Measurements from ENCODE around the gene TBC1D32. TPM values are rescaled to one million over a fixed set of nuclear protein-coding genes. Genes with fewer than 3 reads are reported as not detected.

The TBC1D32 gene
- total RNA-seq, 1 experiment from 2014 or later: 9.0 TPM

- no peak overlapping the region for H2BK12ac ChIP-seq (ENCODE audit: insufficient read length, low read depth, low read length)
- H3K9me3 Mint-ChIP-seq: no peaks in the 10 kb centered on the region
- H2BK5ac ChIP-seq (ENCODE audit: insufficient read length, low read length): no peak overlapping the region
- no peak overlapping the region for H3K9ac ChIP-seq (ENCODE audit: extremely low read depth, insufficient read length, low read length)
- H3K4me1 ChIP-seq (ENCODE audit: insufficient read depth, low read length): no peaks in the 10 kb centered on the region
- no peak overlapping the region for H2BK15ac ChIP-seq (ENCODE audit: low read depth, low read length)
- H3K23me2 ChIP-seq (ENCODE audit: insufficient read length, low read depth, low read length, poor library complexity, severe bottlenecking): no peaks in the 10 kb centered on the region
- H3K18ac ChIP-seq (ENCODE audit: insufficient read length, low read depth, low read length): no peak overlapping the region
- H3K14ac ChIP-seq (ENCODE audit: insufficient read depth, low read length): no peak overlapping the region
- H3K79me1 ChIP-seq (ENCODE audit: insufficient read depth, low read depth, low read length, poor library complexity, severe bottlenecking): no peaks in the 10 kb centered on the region
- H3K27me3 ChIP-seq (ENCODE audit: insufficient read depth, low read length): no peaks in the 10 kb centered on the region
- H2BK20ac ChIP-seq (ENCODE audit: low read depth, low read length, poor library complexity, severe bottlenecking): no peak overlapping the region
- no peak overlapping the region for H2BK120ac ChIP-seq (ENCODE audit: low read depth, low read length, poor library complexity, severe bottlenecking)
- H2AFZ ChIP-seq (ENCODE audit: low read length): no peak overlapping the region
- no peak overlapping the region for H4K91ac ChIP-seq (ENCODE audit: insufficient read length, low read depth, low read length)
- no peaks in the 10 kb centered on the region for H3K9me3 ChIP-seq (ENCODE audit: control insufficient read depth, low read depth, low read length)
- no peak overlapping the region for H2AK5ac ChIP-seq (ENCODE audit: insufficient read length, low read length)
- no peak overlapping the region for H3K23ac ChIP-seq (ENCODE audit: insufficient read length, low read depth, low read length)
- H4K8ac ChIP-seq (replicated peaks; ENCODE audit: insufficient read length, low read depth, low read length): no peak overlapping the region
- H3K27me3 Mint-ChIP-seq (ENCODE audit: low read depth): no peaks in the 10 kb centered on the region
- H3T11ph ChIP-seq (ENCODE audit: low read length): no peak overlapping the region
- H3K4me1 Mint-ChIP-seq: peaks cover 4 to 8% of the 10 kb centered on the region in 2 experiments
- H3K27ac ChIP-seq (ENCODE audit: insufficient read length, low read depth, low read length): no peak overlapping the region
- H3K4me3 Mint-ChIP-seq: no peak overlapping the region
- H4K20me1 ChIP-seq (ENCODE audit: control insufficient read depth, insufficient read depth, insufficient read length): no peaks in the 10 kb centered on the region
- H4K5ac ChIP-seq (ENCODE audit: insufficient read length, low read depth, low read length): no peak overlapping the region
- H3K36me3 Mint-ChIP-seq (ENCODE audit: insufficient read depth in 1 of 3, low read depth in 3 of 3): no peaks in the 10 kb centered on the region; a peak in 1 of 7 replicates
- no peak overlapping the region for H3K56ac ChIP-seq (ENCODE audit: insufficient read length, low read depth, low read length)
- no peak overlapping the region for H3K27ac Mint-ChIP-seq
- no peak for DNase-seq
- no peak overlapping the region for H3K4me2 ChIP-seq (ENCODE audit: insufficient read depth, insufficient read length, low read length)
- no peak for TF ChIP-seq CTCF (conservative IDR thresholded peaks at IDR 0.05)
- H3K79me2 ChIP-seq (ENCODE audit: insufficient read depth, low read length): no peaks in the 10 kb centered on the region
- no peak overlapping the region for H3K4ac ChIP-seq (ENCODE audit: low read depth, low read length)
Observed at GRCh38 chr6:121134922-121135321, 199.4 kb downstream of the TBC1D32 start.
